ENCODE results near the gene LMO7.

DNA sequence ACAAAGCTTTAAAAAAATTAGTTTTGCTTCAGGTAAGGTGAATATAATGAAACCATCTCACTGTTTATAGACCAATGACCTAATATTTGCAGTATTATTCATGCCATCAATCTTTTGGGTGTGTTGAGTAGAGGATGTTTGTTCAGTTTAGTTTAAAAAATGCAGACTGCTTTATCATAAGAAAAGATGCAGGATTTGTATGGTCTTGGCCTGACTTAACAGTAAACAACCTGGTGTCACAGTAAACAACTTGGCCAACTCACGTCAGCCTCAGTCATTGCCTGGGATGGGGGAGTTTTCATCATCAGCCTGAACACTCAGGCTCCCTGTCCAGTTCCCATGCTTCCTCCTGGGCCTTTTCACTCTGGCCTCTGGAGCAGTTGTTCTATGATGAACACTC, 55.1 kb downstream of the LMO7 start:
- TF ChIP-seq, protein P1, sequence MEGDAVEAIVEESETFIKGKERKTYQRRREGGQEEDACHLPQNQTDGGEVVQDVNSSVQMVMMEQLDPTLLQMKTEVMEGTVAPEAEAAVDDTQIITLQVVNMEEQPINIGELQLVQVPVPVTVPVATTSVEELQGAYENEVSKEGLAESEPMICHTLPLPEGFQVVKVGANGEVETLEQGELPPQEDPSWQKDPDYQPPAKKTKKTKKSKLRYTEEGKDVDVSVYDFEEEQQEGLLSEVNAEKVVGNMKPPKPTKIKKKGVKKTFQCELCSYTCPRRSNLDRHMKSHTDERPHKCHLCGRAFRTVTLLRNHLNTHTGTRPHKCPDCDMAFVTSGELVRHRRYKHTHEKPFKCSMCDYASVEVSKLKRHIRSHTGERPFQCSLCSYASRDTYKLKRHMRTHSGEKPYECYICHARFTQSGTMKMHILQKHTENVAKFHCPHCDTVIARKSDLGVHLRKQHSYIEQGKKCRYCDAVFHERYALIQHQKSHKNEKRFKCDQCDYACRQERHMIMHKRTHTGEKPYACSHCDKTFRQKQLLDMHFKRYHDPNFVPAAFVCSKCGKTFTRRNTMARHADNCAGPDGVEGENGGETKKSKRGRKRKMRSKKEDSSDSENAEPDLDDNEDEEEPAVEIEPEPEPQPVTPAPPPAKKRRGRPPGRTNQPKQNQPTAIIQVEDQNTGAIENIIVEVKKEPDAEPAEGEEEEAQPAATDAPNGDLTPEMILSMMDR (IDR thresholded peaks at IDR 0.05), result no peak
- no peak for TF ChIP-seq POLR2A (IDR thresholded peaks at IDR 0.05)
